Smooth muscle cell (in vitro differentiated cells): ENCODE results near the gene SESN3. TPM values are rescaled to one million over a fixed set of nuclear protein-coding genes. Genes with fewer than 3 reads are reported as not detected.

Experiments
- DNase-seq: peaks from one replicate; lab custom pipeline; 2025; ENCODE audit not compliant: unreplicated experiment; lab: John Stamatoyannopoulos, UW
- H2AFZ ChIP-seq: fragments of 200-600 bp; sonication (generic); 2 replicates; pipeline ENCODE4 v1.6.0; 2016; ENCODE audit warnings: antibody characterized with exemption, low read depth, mild to moderate bottlenecking
- H3F3A ChIP-seq: fragments of 200-600 bp; sonication (generic); 2 replicates; pipeline ENCODE4 v1.6.0; 2017; ENCODE audit warnings: antibody characterized with exemption, low read depth
- H3K27ac ChIP-seq: fragments of 200-600 bp; sonication (generic); 2 replicates; pipeline ENCODE4 v1.5.1; 2016; ENCODE audit warnings: low read depth, mild to moderate bottlenecking
- H3K27me3 ChIP-seq: fragments of 200-600 bp; sonication (generic); 2 replicates; pipeline ENCODE4 v1.6.1; 2016; ENCODE audit warnings: low read depth, mild to moderate bottlenecking
- H3K36me3 ChIP-seq: fragments of 200-600 bp; sonication (generic); 2 replicates; pipeline ENCODE4 v1.5.1; 2016; ENCODE audit warnings: low read depth
- H3K4me1 ChIP-seq: fragments of 200-600 bp; sonication (generic); 2 replicates; pipeline ENCODE4 v1.5.1; 2016; ENCODE audit warnings: low read depth
- H3K4me2 ChIP-seq: fragments of 200-600 bp; sonication (generic); 2 replicates; pipeline ENCODE4 v1.6.0; 2016; ENCODE audit warnings: mild to moderate bottlenecking
- H3K4me3 ChIP-seq: fragments of 200-600 bp; sonication (generic); 2 replicates; pipeline ENCODE4 v1.5.1; 2016; ENCODE audit warnings: mild to moderate bottlenecking
- H3K79me2 ChIP-seq: fragments of 200-600 bp; sonication (generic); 2 replicates; pipeline ENCODE4 v1.6.0; 2016; ENCODE audit warnings: low read depth, mild to moderate bottlenecking
- H3K9ac ChIP-seq: fragments of 200-600 bp; sonication (generic); 2 replicates; pipeline ENCODE4 v1.6.0; 2016; ENCODE audit warnings: low read depth
- H3K9me3 ChIP-seq: fragments of 200-600 bp; sonication (generic); replicated peaks from 2 replicates; pipeline ENCODE4 v1.5.1; 2016; ENCODE audit warnings: low read depth
- H4K20me1 ChIP-seq: fragments of 200-600 bp; sonication (generic); 2 replicates; pipeline ENCODE4 v1.6.0; 2016; ENCODE audit warnings: low read depth
- WGBS: methylation state at CpG from one replicate; pipeline ENCODE4 v1.1.7; 2016; ENCODE audit warnings: low lambda C conversion rate; 5-methylcytosine and 5-hydroxymethylcytosine counted together
- polyA plus RNA-seq: library from polyadenylated mRNA; unstranded; fragments of >200 nt; fragmentation: Nextera tagmentation; extraction: Ambion mirVana; gene quantifications from 2 replicates; pipeline ENCODE4 v1.2.1, GENCODE V29; 2016
- total RNA-seq: library from RNA; depleted of rRNA; stranded (reverse); fragments of >200 nt; gene quantifications from 2 replicates; pipeline ENCODE4 v1.2.3, GENCODE V29; 2014
- TF ChIP-seq, protein P1 (sequence below): fragments of 200-600 bp; sonication (generic); IDR thresholded peaks from 2 replicates; pipeline ENCODE4 v1.5.1; 2017; ENCODE audit warnings: borderline replicate concordance, mild to moderate bottlenecking, antibody characterized with exemption; ENCODE audit not compliant: insufficient read depth, poor library complexity, severe bottlenecking

The SESN3 gene
- total and polyA plus RNA-seq, 2 experiments from 2014 or later = 20.4 to 374 TPM

DNA sequence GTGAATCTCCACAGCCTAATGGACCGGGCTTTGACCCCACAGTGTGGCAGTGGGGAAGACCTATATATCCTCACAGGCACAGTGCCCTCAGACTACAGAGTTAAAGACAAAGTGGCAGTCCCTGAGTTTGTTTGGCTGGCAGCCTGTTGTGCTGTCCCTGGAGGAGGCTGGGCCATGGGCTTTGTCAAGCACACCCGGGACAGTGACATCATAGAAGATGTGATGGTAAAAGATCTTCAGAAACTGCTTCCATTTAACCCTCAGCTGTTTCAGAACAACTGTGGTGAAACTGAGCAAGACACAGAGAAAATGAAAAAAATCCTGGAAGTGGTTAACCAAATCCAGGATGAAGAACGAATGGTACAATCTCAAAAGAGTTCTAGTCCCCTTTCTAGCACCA is 102.4 kb downstream of the SESN3 start:
- Histone ChIP-seq H3K9ac (no peak overlapping the region), H3K36me3 (peaks cover 4% of the 10 kb centered on the region), H2AFZ (no peak overlapping the region), H3K27ac (no peak overlapping the region), H3F3A (peaks cover 10% of the 10 kb centered on the region), H4K20me1 (no peaks in the 10 kb centered on the region), H3K9me3 (no peaks in the 10 kb centered on the region), H3K4me2 (no peak overlapping the region), H3K27me3 (no peaks in the 10 kb centered on the region), H3K4me1 (peaks cover 6% of the 10 kb centered on the region), H3K79me2 (peaks cover 50% of the 10 kb centered on the region), H3K4me3 (no peak overlapping the region)
- DNase-seq = no peak
- TF ChIP-seq, protein P1, sequence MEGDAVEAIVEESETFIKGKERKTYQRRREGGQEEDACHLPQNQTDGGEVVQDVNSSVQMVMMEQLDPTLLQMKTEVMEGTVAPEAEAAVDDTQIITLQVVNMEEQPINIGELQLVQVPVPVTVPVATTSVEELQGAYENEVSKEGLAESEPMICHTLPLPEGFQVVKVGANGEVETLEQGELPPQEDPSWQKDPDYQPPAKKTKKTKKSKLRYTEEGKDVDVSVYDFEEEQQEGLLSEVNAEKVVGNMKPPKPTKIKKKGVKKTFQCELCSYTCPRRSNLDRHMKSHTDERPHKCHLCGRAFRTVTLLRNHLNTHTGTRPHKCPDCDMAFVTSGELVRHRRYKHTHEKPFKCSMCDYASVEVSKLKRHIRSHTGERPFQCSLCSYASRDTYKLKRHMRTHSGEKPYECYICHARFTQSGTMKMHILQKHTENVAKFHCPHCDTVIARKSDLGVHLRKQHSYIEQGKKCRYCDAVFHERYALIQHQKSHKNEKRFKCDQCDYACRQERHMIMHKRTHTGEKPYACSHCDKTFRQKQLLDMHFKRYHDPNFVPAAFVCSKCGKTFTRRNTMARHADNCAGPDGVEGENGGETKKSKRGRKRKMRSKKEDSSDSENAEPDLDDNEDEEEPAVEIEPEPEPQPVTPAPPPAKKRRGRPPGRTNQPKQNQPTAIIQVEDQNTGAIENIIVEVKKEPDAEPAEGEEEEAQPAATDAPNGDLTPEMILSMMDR = no peak
- 91% methylated on average over 3 of the region's 3 CpGs for WGBS

DNA sequence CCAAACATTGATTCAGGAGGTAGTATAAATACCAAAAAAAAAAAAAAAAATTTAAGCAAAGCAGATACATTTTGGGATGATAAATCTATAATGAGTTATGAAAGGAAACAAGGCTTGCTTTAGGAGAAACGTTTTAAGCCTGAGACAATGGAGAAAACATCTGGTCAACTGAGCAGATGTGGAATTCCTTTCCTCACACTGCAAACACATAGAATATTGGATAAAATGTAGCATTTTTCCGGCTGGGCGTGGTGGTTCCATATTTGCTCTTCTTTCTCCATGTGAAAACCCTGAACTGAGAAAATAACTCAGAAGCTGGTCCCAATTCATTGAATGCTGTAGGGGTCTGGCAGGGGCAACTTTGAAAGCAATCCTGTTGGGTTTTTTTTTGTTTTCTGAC is 107.4 kb downstream of the SESN3 start:
- Histone ChIP-seq H3K36me3 (no peaks in the 10 kb centered on the region), H3K4me2 (no peak overlapping the region), H4K20me1 (peaks cover 14% of the 10 kb centered on the region), H3F3A (no peaks in the 10 kb centered on the region), H2AFZ (no peak overlapping the region), H3K4me1 (peaks cover 6% of the 10 kb centered on the region), H3K9ac (no peak overlapping the region), H3K9me3 (no peaks in the 10 kb centered on the region), H3K27me3 (no peaks in the 10 kb centered on the region), H3K4me3 (no peak overlapping the region), H3K27ac (no peak overlapping the region), H3K79me2 (peaks cover 82% of the 10 kb centered on the region)
- WGBS = 80% methylated on average over 3 of the region's 3 CpGs
- TF ChIP-seq, protein P1 = no peak
- DNase-seq = no peak

DNA sequence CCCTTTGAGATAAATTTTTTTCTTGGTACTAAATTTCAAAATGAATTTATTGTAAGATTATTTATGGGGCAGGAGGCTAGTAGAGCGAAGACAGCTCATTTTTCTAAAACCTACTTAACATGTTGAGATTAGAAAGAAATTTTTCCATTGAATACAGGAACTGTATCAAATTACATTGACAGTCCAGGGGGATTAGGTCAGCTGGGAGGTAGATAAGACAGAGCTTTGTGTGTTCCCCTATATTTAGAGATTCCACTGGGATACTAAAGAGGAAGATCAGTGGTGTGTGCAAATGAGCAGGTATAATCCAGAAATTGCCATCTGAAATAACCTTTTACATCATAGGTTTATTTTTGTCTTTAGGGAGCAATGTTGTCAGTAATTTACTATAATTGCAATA is 109.3 kb downstream of the SESN3 start:
- no peaks in the 10 kb centered on the region for H3K36me3 ChIP-seq
- H3K4me3 ChIP-seq = no peak overlapping the region
- peak overlapping the region; percentile 0 for H3K27ac ChIP-seq
- no peaks in the 10 kb centered on the region for H3F3A ChIP-seq
- H4K20me1 ChIP-seq = peaks cover 14% of the 10 kb centered on the region
- peaks cover 92% of the 10 kb centered on the region for H3K79me2 ChIP-seq
- no peaks in the 10 kb centered on the region for H3K27me3 ChIP-seq
- H3K4me2 ChIP-seq = no peak overlapping the region
- H3K4me1 ChIP-seq = peaks cover 6% of the 10 kb centered on the region
- no peaks in the 10 kb centered on the region for H3K9me3 ChIP-seq
- H2AFZ ChIP-seq = no peak overlapping the region
- TF ChIP-seq, protein P1 = no peak
- 90% methylated on average over 1 of the region's 1 CpG for WGBS
- no peak for DNase-seq
- no peak overlapping the region for H3K9ac ChIP-seq

DNA sequence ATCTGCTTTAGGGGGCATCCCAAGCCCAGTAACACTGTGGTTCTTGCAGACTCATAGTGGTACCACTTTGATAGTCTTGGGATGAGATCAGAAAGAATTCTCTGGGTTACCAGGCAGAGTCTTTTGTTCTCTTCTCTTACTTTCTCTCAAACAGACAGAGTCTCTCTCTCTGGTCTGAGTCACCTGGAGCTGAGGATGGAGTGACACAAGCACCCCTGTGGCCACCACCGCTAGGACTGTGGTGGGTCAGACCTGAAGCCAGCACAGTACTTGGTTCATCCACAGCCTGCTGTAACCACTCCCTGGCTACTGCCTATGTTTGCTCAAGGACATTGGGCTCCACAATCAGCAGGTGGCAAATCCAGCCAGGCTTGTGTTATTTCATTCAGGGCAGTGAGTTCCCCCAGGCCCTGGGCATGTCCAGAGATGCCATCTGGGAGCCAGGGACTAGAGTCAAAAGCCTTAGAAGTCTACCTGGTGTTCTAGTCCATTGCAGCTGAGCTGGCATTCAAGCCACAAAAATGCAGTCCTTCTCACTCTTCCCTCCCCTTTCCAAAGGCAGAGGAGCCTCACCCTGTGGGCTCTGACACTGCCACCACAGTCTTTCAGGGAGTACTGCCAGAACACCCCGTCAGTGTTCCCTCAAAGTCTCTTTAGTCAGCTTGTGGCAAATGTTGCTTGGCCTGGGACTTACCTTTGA is 111.5 kb downstream of the SESN3 start:
- no peaks in the 10 kb centered on the region for H3K27me3 ChIP-seq
- WGBS = 66% methylated on average over 2 of the region's 2 CpGs
- no peak overlapping the region for H2AFZ ChIP-seq
- no peak overlapping the region for H3K4me3 ChIP-seq
- no peaks in the 10 kb centered on the region for H3K9me3 ChIP-seq
- H3K9ac ChIP-seq = peak overlapping the region; percentile 16
- H3K4me2 ChIP-seq = no peak overlapping the region
- H3K27ac ChIP-seq = peak overlapping the region; percentile 59
- DNase-seq = no peak
- H4K20me1 ChIP-seq = peaks cover 14% of the 10 kb centered on the region
- peaks cover 99% of the 10 kb centered on the region for H3K79me2 ChIP-seq
- no peaks in the 10 kb centered on the region for H3F3A ChIP-seq
- peaks cover 6% of the 10 kb centered on the region for H3K4me1 ChIP-seq
- no peaks in the 10 kb centered on the region for H3K36me3 ChIP-seq
- TF ChIP-seq, protein P1 = no peak
